Smooth muscle cell of trachea (primary cell): Measurements from ENCODE around the gene OSTC. TPM values are rescaled to one million over a fixed set of nuclear protein-coding genes. Genes with fewer than 3 reads are reported as not detected.

Experiments
- total RNA-seq: library from RNA; depleted of rRNA; stranded (reverse); fragments of >200 nt; gene quantifications from 2 replicates; pipeline ENCODE4 v1.2.1, GENCODE V29; 2014

OSTC gene
- 178 and 189 TPM in 2 replicates for total RNA-seq

GRCh38 chr4:108650212-108651013, at the start of gene OSTC:
OSTC (plus strand) TSS chr4:108650599; CDS start chr4:108650656, 57 bp downstream.

GRCh38 chr4:108620101-108620932, 30.1 kb upstream of the OSTC start, which contains the start of gene RPL34:
RPL34 (plus strand) TSS chr4:108620576; CDS start chr4:108621960, 1,384 bp downstream.

Other genes starting within 250 kb of the OSTC start
- gene RPL34, start 30.0 kb upstream of the OSTC start, total RNA-seq: 400 and 658 TPM in 2 replicates
- gene ETNPPL, start 112.5 kb downstream of the OSTC start, total RNA-seq: not detected in 2 replicates